T-helper 2 cell treated with Interferon-gamma antibody and Interleukin-4, amounts not matched to agents 100 ng/mL and 5 ng/mL, for 36 hours (primary cell): Measurements from ENCODE around the gene DUS2. TPM values are rescaled to one million over a fixed set of nuclear protein-coding genes. Genes with fewer than 3 reads are reported as not detected.
"Not testable (repeated sequence)": the region's sequence is repeated elsewhere in the genome, so short reads cannot be mapped to it uniquely, and the experiment has no call there.

ENCODE experiments used
- intact Hi-C: fragments of 100-400 bp; cut with micrococcal nuclease; formaldehyde crosslinking; loops from one replicate; pipeline ENCODE4 v1.15.1; 2023
- total RNA-seq: library from RNA; stranded (reverse); gene quantifications from 2 replicates; pipeline ENCODE4 v1.2.3, GENCODE V29; 2022

The DUS2 gene
- total RNA-seq, 1 donor from 2014 or later: 23.8 TPM

- intact Hi-C loops: loop anchor here (2.0 kb wide), 1 partner anchor 21 kb away; no protein-coding TSS in a partner anchor
These were observed 92.8 kb downstream of the DUS2 start for GRCh38 chr16:68115851-68116250.

GRCh38 chr16:68116256-68116867, 93.3 kb downstream of the DUS2 start:
- intact Hi-C loops: loop anchor here (2.0 kb wide), 1 partner anchor 22 kb away; no protein-coding TSS in a partner anchor

GRCh38 chr16:68117884-68118283, 94.8 kb downstream of the DUS2 start:
- intact Hi-C loops: loop anchor here (2.0 kb wide), 1 partner anchor 23 kb away; no protein-coding TSS in a partner anchor

GRCh38 chr16:68118954-68119353, 95.9 kb downstream of the DUS2 start:
- intact Hi-C loops: not testable (repeated sequence)

GRCh38 chr16:68120496-68120895, 97.4 kb downstream of the DUS2 start:
- intact Hi-C loops: not testable (repeated sequence)

- intact Hi-C loops: no loop called here
These were observed 103.3 kb downstream of the DUS2 start for GRCh38 chr16:68126395-68126794.

- intact Hi-C loops: no loop called here
These were observed 105.7 kb downstream of the DUS2 start for GRCh38 chr16:68128577-68129305.

Other genes with a start within 250 kb of the DUS2 start
- gene RANBP10, start 216.7 kb upstream of the DUS2 start, total RNA-seq: 22.7 and 23.2 TPM in 2 replicates
- gene TSNAXIP1, start 216.4 kb upstream of the DUS2 start, total RNA-seq: 0.36 and 0.73 TPM in 2 replicates
- 44.3 and 45.8 TPM in 2 replicates for gene THAP11, start 181.0 kb upstream of the DUS2 start, total RNA-seq
- gene NUTF2, start 176.4 kb upstream of the DUS2 start, total RNA-seq: 138 and 143 TPM in 2 replicates
- 54.2 and 54.4 TPM in 2 replicates for gene CENPT, start 175.6 kb upstream of the DUS2 start, total RNA-seq
- 106 and 112 TPM in 2 replicates for gene EDC4, start 150.2 kb upstream of the DUS2 start, total RNA-seq
- gene NRN1L, start 138.4 kb upstream of the DUS2 start, total RNA-seq: 0.61 and 0.84 TPM in 2 replicates
- 20.7 and 22.1 TPM in 2 replicates for gene PSKH1, start 130.0 kb upstream of the DUS2 start, total RNA-seq
- 9.6 and 11.9 TPM in 2 replicates for gene CTRL, start 91.4 kb upstream of the DUS2 start, total RNA-seq
- 335 and 352 TPM in 2 replicates for gene PSMB10, start 86.4 kb upstream of the DUS2 start, total RNA-seq
- gene LCAT, start 79.2 kb upstream of the DUS2 start, total RNA-seq: 16.8 and 20.5 TPM in 2 replicates
- 40.2 and 41.9 TPM in 2 replicates for gene SLC12A4, start 54.6 kb upstream of the DUS2 start, total RNA-seq
- 0.14 TPM in 1 of 2 replicates, not detected in the other for gene DPEP3, start 42.8 kb upstream of the DUS2 start, total RNA-seq
- 14.8 and 16.8 TPM in 2 replicates for gene DPEP2, start 23.8 kb upstream of the DUS2 start, total RNA-seq
- not detected in 2 replicates for gene DPEP2NB, start 7.4 kb upstream of the DUS2 start, total RNA-seq
- gene DDX28, start 52 bp upstream of the DUS2 start, total RNA-seq: 14.5 and 16.5 TPM in 2 replicates
- gene NFATC3, start 62.1 kb downstream of the DUS2 start, total RNA-seq: 203 and 205 TPM in 2 replicates
- 0.07 TPM in 1 of 2 replicates, not detected in the other for gene ESRP2, start 212.8 kb downstream of the DUS2 start, total RNA-seq
- gene PLA2G15, start 222.1 kb downstream of the DUS2 start, total RNA-seq: 9.4 TPM in 2 replicates
- 74.8 and 79.1 TPM in 2 replicates for gene SLC7A6, start 241.2 kb downstream of the DUS2 start, total RNA-seq